HG02973 (cell line): Measurements from ENCODE around the gene MAPK8IP1.

Experiments used
- ATAC-seq: cut with Tn5 transposase; IDR thresholded peaks from one replicate; pipeline ENCODE4 v1.9.1; 2021; ENCODE audit warnings: moderate library complexity; ENCODE audit not compliant: unreplicated experiment

MAPK8IP1 gene

DNA sequence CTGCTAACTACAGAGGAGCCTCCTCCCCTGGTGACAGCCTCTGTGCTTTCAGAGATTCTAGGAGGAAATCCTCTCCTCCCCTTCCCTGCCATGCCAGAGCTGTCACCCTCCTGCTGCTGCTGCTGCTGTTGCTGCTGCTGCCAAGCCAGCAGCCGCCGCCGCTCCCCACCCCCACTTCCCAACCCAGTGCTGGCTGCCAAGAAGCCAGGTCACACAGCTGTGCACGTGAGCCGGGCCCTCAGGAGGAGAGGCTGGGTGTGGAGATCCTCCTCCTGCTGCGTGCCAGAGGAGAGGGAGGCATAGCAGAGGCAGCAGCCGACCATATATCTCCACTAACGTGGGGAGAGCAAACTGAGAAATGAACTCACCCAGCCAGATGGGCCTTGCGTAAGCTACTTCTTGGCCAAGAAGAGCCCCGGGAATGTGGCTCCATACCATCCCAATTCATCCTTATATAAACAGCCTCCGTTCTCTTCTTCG, 25.8 kb upstream of the MAPK8IP1 start:
- no peak for ATAC-seq

DNA sequence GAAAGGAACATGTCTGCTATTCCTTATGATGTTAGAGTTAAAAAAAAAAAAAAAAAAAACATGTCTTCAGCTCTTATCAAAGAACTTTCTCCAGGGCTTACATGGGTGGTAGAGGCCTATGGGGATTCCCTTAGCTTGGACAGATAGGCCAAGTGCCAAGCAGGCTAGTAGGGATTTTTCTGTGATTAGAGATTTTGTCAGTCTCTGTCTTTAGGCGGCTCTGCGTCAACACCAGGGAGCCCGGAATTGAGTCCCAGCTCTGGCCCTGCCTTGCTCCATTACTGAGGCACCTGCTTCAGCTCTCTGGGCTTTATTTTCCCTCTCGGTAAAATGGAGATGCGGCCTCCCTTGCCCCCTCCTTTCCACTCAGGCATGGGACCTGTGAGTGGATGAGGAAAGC, 25.1 kb upstream of the MAPK8IP1 start:
- no peak for ATAC-seq

DNA sequence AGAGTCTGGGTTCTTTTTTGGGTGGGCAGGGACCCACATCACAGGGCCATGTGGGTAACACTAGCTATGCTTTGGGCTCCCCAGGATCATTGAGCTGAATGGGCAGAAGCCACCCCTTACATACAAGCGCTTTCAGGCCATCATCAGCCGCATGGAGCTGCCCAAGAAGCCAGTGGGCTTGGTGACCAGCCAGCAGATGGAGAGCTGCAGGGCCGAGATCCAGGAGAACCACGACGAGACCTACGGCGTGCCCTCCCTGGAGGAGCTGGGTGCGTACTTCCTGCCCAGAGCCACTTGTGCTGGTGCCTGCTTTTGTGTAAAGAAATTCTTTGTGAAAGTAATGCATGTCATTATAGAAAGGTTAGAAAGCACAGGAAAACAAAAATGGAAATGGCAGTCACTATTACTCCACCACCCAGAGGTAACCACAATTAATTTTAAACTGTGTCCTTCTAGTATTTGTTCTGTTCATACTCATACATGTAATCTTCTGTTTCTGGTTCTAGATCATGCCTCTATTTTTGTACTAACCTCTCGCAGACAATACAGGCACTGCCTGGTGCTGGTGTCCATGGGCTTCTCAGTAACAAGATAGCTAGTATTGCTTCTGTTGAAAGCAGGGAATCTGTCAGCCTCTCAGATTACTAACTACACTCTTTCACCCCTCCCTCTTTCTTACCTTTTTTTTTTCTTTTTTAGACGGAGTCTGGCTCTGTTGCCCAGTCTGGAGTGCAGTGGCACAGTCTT, 24.5 kb upstream of the MAPK8IP1 start:
- no peak for ATAC-seq

DNA sequence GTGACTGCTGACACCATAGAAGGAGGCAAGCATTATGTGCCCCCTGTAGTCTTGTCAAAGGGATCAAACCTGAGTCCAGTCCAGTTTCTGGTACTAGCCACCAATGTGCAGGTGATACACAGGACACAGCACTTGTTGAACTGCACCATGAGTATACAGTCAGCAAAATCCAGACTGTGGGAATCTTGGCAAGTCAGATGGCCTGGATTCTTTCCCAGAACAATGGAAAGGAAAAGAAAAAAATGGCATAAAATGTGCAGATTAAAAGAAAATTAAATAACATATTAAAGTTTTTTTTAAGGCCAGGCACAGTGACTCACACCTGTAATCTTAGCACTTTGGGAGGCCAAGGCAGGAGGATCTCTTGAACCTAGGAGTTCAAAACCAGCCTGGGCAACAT, 21.4 kb upstream of the MAPK8IP1 start:
- no peak for ATAC-seq

DNA sequence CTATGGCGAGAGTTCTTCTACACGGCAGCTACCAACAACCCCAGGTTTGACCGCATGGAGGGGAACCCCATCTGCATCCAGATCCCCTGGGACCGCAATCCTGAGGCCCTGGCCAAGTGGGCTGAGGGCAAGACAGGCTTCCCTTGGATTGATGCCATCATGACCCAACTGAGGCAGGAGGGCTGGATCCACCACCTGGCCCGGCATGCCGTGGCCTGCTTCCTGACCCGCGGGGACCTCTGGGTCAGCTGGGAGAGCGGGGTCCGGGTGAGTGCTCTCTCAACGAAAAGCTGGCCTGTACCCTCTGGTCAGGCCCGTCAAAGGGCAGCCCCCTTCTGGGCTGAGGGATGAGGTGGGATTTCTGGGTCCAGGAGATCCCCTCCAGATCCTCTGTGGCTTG, 15.9 kb upstream of the MAPK8IP1 start:
- ATAC-seq, result no peak

DNA sequence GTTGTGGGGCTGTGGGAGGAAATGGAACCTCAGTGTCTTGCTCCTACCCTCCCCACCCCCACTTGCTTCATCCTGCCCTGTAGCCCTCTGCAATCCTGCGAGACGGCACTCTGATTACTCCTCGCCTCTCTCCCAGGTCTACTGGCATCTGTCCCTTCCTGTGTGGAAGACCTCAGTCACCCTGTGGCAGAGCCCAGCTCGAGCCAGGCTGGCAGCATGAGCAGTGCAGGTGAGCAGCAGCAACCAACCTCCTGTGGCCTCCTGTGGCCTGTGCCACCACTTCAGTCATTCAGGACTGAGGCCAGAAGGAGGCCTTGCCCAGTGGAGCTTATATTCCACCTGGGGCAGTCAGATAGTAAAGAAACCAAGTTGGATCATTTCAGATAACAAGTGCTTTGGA, 14.7 kb upstream of the MAPK8IP1 start:
- ATAC-seq, result no peak

DNA sequence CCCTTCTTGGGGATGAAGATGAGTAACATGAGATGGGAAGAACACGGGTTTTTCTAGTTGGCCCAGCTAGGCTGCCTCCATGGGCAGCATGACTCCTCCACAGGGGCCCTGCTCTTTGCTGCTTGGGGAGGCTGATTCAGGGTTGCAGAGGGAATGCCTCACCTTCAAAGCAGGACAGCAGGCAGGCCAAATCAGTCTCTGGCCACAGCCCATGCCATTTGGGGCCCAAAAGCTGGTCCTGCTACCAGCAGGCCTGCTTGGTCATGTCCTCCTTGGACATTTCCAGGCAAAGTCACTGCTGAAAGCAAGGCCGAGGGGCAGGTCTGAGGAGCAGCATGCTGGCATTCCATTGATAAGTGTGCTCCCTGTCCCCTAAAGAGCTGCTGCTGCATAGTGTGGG, 13.8 kb upstream of the MAPK8IP1 start:
- no peak for ATAC-seq

DNA sequence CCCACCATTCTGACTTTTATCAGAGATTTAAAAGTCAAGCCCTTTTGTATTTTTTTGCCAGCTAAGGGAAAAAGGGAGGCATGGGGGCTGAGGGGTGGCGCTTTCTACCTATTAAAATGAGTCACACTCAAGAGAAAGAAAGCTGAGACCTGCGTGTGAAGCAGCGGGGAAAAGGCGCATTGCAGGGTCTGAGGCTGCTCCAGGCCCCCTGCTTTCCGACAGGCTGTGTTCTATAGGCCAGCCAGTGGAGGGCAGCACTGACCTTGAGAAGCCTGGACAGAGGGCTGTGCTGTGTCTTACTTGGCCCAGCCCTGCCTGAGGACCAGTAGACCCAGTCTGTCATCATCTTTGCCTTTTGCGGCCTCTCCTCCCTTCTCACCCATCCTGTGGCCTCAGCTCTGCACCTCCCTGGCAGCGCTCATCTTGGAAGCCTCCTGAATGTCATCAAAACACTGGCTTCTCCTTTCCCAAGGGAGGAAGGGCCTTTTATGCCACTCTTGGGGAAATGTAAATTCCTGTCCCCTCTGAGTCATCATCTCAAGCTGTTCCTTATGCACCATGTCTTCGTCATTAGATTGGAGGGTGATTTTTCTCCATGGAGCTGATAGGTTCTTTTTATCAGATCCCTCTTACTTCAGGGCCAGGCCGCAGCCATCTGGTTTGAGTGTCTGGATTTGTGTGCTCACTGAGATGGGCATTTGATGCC, 12.6 kb upstream of the MAPK8IP1 start:
- ATAC-seq, result no peak

DNA sequence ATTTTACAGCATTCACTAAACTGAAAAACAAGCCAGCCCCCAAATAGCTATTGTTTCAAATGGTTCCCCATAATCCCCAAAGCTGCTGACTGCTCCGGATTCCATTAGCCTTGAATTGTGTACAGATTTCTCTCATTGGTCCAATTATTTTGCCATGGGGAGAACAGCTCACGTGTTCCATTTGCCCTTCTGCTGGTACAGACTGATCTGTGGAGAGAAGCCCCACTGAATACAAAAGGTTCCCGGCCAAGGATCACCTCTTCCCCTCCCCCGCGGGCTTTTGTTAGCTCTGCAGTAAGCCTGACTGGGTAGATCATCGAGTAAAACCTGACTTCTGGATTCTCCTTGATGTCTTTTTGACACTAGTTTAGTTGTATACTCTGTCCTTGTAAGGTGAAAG, 9.1 kb upstream of the MAPK8IP1 start:
- no peak for ATAC-seq

DNA sequence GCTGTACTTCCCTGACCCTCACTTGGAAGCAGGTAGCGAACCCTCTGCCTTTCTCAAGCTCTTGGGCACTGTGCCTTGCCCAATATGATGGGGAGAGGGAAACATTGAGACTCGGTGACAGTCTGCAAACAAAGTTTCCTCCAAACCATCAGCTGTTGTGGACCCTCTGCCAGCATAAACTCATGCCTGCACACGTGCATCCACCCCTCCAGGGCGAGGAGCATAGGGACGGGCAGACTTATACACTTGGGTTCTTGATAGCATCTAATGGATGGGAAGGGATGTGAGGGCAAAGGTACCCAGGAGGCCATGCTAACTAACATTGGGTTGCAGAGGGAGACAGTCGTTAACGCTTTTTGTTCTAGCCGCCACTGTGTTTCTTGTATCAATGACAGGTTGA, 8.2 kb upstream of the MAPK8IP1 start:
- ATAC-seq, result no peak

DNA sequence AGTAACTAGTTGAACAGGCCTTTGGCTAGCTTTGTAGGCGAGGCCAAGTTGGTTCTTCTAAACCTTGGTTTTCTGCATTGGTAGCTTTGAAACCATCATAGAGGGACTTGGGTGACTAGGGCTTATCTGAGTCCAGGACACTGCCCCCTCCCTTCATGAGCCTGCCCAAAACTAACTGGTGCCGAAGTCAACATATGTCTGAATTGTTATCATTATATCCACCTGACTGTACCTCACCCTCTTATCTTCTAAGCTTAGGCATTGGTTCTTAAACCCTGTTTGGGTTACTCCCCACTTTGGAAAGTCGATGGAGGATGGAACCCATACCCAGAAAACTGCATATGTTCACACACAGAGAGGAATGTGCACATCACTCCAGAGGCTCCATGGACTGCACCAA, 7.6 kb upstream of the MAPK8IP1 start:
- no peak for ATAC-seq

DNA sequence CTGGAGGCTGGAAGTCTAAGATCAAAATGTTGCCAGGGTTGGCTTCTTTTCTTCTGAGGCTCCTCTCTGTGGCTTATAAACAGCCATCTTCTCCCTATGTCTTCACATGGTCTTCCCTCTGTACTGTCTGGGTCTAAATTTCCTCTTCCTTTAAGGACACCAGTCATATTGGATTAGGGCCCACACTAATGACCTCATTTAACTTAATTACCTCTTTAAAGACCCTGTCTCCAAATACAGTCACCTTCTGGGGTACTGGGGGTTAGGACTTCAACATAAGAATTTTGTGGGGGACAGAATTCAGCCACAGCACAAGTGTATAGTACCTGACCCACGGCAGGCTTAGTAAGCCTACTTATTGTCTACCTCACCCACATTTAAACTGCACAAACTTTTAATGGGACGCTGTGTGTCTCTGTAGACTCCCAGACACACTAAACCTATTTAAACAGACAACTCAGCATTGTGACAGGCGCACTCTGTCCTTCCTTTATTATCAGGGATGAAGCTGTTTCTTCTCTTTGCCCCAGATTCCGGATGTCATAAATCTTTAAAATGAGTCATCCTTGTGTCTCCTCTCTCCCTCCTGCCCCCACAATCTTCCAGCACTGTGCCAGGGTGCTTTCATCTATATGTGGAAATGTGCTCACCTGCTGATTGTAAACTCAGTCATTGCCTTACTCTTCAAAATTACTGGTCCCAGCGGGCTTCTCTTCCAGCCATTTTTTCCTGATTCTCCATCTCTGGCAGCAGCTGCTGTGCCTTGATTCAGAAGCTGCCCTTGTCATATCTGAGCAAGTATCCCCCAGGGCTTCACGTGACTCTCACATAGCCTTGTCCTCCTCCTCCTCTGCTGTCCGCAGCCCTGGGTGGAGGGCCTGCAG, 5.4 kb upstream of the MAPK8IP1 start:
- ATAC-seq, result no peak

DNA sequence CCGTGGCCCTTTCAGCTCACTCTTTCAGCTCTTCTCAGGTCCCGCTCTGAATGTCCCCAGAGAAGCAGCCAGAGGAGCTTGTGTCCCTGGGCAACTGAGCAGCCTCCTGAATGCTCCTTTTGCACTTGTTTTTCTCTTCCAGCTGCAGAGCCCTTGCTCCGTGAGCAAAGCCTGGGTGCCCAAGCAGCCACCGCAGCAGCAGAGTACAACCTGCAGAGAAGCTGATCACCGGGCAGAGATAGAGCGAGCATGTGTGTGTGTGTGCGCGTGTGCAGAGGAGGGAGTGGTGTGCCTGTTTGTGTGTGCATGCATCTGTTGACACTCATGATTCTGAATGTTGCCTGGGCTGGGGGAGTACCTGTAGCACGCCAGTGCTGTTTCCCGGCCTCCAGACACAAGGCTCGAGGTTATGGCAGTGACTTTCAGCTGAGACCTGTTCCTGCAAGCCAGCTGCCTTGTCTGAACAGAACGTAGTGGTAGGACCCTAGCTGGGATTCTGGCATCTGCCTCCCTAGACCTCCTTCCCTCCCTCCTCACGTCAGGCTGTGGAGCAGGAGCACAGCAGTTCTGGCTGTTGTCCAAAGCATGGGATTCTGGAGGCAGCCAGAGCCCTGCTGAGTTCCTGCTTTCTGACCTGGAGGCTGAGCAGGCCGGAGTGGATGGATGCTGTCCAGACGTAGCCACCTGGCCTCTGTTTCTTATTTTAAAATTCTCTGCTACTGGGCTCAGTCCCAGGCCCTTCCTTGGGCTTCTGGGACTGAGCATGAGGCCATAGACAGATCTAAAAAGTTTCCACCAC, 4.5 kb upstream of the MAPK8IP1 start:
- no peak for ATAC-seq

DNA sequence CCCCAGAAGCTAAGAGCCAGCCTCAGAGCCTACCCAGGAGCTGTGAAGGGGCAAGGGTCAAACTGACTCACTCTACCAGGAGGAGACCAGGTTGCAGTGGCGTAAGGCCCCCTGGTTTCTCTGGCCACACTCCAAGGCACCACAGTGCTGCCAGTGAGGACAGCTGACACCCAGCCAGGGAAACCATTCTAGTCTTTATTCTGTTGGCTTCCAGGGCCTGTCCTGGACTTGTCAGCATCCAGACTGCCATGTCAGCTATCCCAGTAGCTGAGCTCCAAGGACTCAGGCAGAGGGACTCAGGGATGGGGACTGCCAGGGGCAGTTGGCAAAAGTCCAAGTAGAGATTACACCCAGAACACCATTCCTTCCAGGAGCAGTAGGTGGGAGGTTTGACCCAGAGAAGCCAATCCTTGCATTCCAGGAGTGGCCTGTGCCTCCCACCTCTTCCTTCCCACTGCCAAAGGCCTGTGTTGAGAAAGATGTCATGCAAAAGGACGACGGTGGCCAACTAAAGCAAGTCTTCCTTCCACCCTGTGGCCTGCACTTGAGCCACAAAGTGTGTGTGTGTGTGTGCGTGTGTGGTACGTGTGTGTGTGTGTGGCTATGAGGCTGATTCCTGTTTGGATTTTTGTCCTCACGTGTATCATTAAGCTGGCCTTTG, 3.6 kb upstream of the MAPK8IP1 start:
- ATAC-seq, result no peak

DNA sequence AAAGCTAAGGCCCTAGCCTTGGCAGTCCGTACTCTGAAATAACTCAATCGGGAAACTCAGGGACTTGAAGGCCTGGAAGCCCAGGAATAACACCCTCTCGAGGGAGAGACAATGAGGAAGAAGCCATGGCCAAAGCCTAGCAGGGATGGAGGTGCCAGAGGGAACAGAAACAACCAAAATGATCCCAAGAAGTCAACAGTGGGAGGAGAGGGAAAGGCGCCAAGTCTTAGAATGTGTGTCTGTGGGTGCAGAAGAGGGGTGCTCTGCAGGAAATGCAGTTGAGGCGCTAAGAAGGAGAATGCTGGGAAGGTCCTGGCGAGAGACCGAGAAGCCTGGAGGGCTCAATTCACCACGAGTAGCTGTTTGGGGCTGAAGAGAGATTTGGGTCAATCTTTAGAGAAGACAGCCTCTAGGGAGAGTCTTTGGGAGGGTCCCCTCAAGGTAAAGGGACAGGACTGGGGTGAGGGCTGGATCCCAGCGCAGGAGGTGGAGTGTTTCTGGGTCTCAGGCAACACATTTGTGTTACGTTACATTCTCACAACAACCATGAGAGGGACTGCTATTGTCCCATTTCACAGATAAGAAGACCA, 760 bp upstream of the MAPK8IP1 start:
- ATAC-seq, result no peak

DNA sequence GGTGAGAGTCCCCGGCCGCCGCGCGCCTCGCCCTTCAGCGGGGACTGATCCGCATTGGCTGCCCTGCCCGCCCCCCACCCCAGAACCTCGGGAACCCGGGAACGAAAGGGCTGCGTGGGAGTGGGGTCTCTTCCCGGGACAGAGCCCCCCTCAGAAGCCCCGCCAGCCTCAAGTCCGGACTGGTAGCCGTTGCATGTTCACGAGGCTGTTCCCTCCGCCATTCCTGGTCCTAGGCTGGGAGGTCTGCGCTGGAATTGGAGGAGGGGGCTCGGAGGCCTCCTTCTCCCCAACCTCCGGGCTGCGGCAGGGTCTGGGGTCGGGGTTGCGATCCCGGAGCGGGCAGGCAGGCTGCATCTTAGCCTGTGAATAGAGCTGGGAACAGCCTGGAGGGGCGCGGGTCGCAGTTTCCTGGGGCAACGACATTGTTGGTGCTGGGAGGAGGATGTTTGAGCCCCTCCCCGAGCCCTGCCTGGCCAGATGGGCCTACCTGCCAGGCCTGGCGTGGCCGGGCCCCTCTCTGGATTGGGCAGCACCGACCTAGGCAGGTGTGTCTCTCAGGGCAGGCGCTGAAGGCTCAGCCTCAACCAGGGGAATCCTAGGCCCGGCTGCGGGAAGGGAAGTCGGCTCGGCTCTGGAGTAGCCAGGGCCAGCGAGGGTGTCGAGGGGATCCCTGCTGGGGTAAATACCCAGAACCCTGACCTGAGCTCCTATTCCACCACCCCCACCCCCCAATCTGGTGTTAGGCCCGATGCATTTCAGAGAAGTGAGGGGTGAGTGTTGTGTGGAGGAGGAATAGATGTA, 670 bp downstream of the MAPK8IP1 start:
- no peak for ATAC-seq

DNA sequence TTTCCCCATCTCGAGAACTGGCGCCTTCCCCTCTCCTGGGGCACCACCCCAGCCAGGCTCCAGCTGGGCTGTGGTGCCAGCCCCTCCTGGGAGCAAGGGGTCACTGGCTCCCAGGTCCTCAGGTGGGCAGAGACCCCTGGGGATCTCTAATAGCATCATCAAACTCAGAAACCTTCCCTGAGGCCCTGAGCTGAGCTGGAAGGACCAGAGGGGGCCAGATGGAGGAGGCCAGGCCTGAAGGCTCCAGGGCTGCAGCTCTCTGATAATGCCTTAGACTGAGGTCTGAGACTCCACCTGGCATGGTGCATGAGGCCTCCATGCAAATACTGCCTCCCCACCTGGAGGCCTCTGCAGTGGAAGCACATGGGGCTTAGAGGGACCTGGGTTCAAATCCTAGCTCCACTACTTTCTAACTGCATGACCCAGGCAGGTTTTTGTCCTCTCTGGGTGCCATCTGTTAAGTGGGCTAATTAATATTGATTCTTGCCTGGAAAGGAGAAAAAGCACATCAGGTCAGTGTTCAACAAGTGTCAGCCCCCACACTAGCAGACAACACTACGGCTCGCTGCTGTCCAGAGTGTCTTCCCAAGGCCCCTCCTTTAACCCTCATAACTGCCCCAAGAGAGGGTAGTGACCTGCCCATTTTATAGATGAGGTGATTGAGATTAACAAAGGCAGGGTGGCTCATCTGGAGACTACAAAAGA, 1.5 kb downstream of the MAPK8IP1 start:
- ATAC-seq, result no peak

DNA sequence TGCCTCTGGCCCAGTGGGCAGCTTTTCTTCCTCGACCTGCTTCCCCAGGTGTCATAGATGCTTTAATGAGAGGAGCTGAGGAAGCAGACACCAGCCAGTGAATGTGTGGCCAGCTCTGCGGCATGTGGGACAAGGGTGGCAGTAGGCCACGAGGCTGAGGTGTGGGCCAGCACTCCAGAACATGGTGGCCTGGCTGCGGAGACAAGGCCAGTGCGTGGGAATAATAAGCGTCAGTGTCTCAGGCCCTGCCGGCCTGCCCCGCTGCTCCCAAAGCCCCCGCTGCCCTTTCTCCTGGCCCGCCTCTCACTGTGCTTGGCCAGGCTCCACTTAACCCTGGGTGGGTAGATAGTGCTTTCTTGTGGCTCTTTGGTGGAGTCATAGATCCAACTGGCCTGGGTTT, 2.1 kb downstream of the MAPK8IP1 start:
- ATAC-seq, result no peak
